GM23338 (cell line): ENCODE results near the gene CLEC11A. TPM values are rescaled to one million over a fixed set of nuclear protein-coding genes. Genes with fewer than 3 reads are reported as not detected.

Experiments
- ATAC-seq: fragments of 200-7000 bp; cut with Tn5 transposase; 3 replicates; pipeline ENCODE4 v1.9.1; 2020
- DNase-seq: peaks from one replicate; pipeline ENCODE4 v3.0.0-alpha.2; 2015; ENCODE audit warnings: low spot score
- H2AFZ ChIP-seq: fragments of 200-600 bp; sonication (generic); 2 replicates; pipeline ENCODE4 v1.8.0; 2016; ENCODE audit warnings: antibody characterized with exemption, mild to moderate bottlenecking, moderate library complexity
- H3F3A ChIP-seq: fragments of 200-600 bp; sonication (generic); replicated peaks from 2 replicates; pipeline ENCODE4 v1.8.0; 2017; ENCODE audit warnings: antibody characterized with exemption, mixed run types, low read depth
- H3K27ac ChIP-seq: fragments of 200-600 bp; sonication (generic); 2 replicates; pipeline ENCODE4 v1.6.1; 2016; ENCODE audit warnings: low read depth
- H3K27me3 ChIP-seq: fragments of 200-600 bp; sonication (generic); 2 replicates; pipeline ENCODE4 v1.8.0; 2016; ENCODE audit warnings: mild to moderate bottlenecking, mixed run types, moderate library complexity; ENCODE audit not compliant: insufficient read depth
- H3K36me3 ChIP-seq: fragments of 200-600 bp; sonication (generic); 2 replicates; pipeline ENCODE4 v1.8.0; 2016; ENCODE audit warnings: mild to moderate bottlenecking; ENCODE audit not compliant: insufficient read depth
- H3K4me1 ChIP-seq: fragments of 200-600 bp; sonication (generic); 2 replicates; pipeline ENCODE4 v1.8.0; 2016; ENCODE audit warnings: mild to moderate bottlenecking, moderate library complexity; ENCODE audit not compliant: insufficient read depth
- H3K4me2 ChIP-seq: fragments of 200-600 bp; sonication (generic); 2 replicates; pipeline ENCODE4 v1.7.1; 2017; ENCODE audit warnings: mixed run types
- H3K4me3 ChIP-seq: fragments of 200-600 bp; sonication (generic); 2 replicates; pipeline ENCODE4 v1.6.1; 2016; ENCODE audit warnings: mixed run types
- H3K79me2 ChIP-seq: fragments of 200-600 bp; sonication (generic); replicated peaks from 2 replicates; pipeline ENCODE4 v1.8.0; 2017; ENCODE audit warnings: mild to moderate bottlenecking; ENCODE audit not compliant: insufficient read depth
- H3K9me2 ChIP-seq: fragments of 200-600 bp; sonication (generic); 2 replicates; pipeline ENCODE4 v1.8.0; 2017; ENCODE audit not compliant: insufficient read depth
- H4K20me1 ChIP-seq: fragments of 200-600 bp; sonication (generic); replicated peaks from 2 replicates; pipeline ENCODE4 v1.8.0; 2017; ENCODE audit warnings: mild to moderate bottlenecking; ENCODE audit not compliant: insufficient read depth
- H3K27ac Mint-ChIP-seq: 2 replicates; pipeline ENCODE4 v1.8.0; 2020; ENCODE audit warnings: inconsistent platforms, mild to moderate bottlenecking, moderate library complexity, mixed read lengths
- H3K27me3 Mint-ChIP-seq: 3 replicates; pipeline ENCODE4 v1.8.0; 2022; ENCODE audit warnings: low read depth, mild to moderate bottlenecking, moderate library complexity, mixed read lengths, inconsistent platforms; ENCODE audit not compliant: insufficient read depth, poor library complexity
- H3K36me3 Mint-ChIP-seq: 3 replicates; pipeline ENCODE4 v1.8.0; 2021; ENCODE audit warnings: low read depth, mild to moderate bottlenecking, inconsistent platforms, moderate library complexity, mixed read lengths
- H3K4me1 Mint-ChIP-seq: 3 replicates; pipeline ENCODE4 v1.8.0; 2020; ENCODE audit warnings: mild to moderate bottlenecking, inconsistent platforms, mixed read lengths
- H3K4me3 Mint-ChIP-seq: 3 replicates; pipeline ENCODE4 v1.8.0; 2021; ENCODE audit warnings: moderate library complexity, mild to moderate bottlenecking, inconsistent platforms, mixed read lengths
- H3K9me3 Mint-ChIP-seq: 3 replicates; pipeline ENCODE4 v1.8.0; 2020; ENCODE audit warnings: moderate library complexity, mild to moderate bottlenecking, inconsistent platforms, mixed read lengths
- CREB1 ChIP-seq: fragments of 250-450 bp; sonication (Bioruptor Pico); IDR thresholded peaks from 2 replicates; pipeline ENCODE4 v1.5.0; 2020; ENCODE audit warnings: low read depth, mild to moderate bottlenecking, moderate library complexity
- EZH2 ChIP-seq: fragments of 200-600 bp; sonication (generic); IDR thresholded peaks from one replicate; pipeline ENCODE4 v1.8.0; 2017; ENCODE audit warnings: antibody characterized with exemption, mild to moderate bottlenecking, low read depth; ENCODE audit not compliant: unreplicated experiment
- EZH2phosphoT487 ChIP-seq: fragments of 200-600 bp; sonication (generic); IDR thresholded peaks from one replicate; pipeline ENCODE4 v1.8.1; 2018; ENCODE audit warnings: antibody characterized with exemption; ENCODE audit not compliant: unreplicated experiment
- JUNB ChIP-seq: IDR thresholded peaks from one replicate; pipeline ENCODE4 v1.6.1; 2016; ENCODE audit warnings: antibody characterized with exemption; ENCODE audit not compliant: unreplicated experiment
- NANOG ChIP-seq: IDR thresholded peaks from 2 replicates; pipeline ENCODE4 v1.6.1; 2016; ENCODE audit warnings: antibody characterized with exemption, borderline replicate concordance
- POLR2AphosphoS5 ChIP-seq: IDR thresholded peaks from 2 replicates; pipeline ENCODE4 v1.6.1; 2016; ENCODE audit warnings: antibody characterized with exemption, low read depth
- STAT1 ChIP-seq: IDR thresholded peaks from one replicate; pipeline ENCODE4 v1.6.1; 2016; ENCODE audit warnings: antibody characterized with exemption; ENCODE audit not compliant: unreplicated experiment
- ZNF114 ChIP-seq: fragments of 250-450 bp; sonication (Bioruptor Pico); IDR thresholded peaks from 2 replicates; pipeline ENCODE4 v1.5.0; 2020; ENCODE audit warnings: mild to moderate bottlenecking, moderate library complexity
- ZNF331 ChIP-seq: fragments of 250-450 bp; sonication (Bioruptor Pico); IDR thresholded peaks from 2 replicates; pipeline ENCODE4 v1.5.0; 2020; ENCODE audit warnings: low read depth, mild to moderate bottlenecking, moderate library complexity
- ZNF462 ChIP-seq: fragments of 250-450 bp; sonication (Bioruptor Pico); IDR thresholded peaks from 2 replicates; pipeline ENCODE4 v1.5.0; 2020; ENCODE audit warnings: mild to moderate bottlenecking, moderate library complexity
- polyA plus RNA-seq: library from polyadenylated mRNA; unstranded; fragments of >200 nt; fragmentation: Nextera tagmentation; extraction: Ambion mirVana; gene quantifications from 2 replicates; pipeline ENCODE4 v1.2.1, GENCODE V29; 2016
- total RNA-seq: library from RNA; depleted of rRNA; stranded (reverse); fragments of >200 nt; shearing (Covaris generic); gene quantifications from 2 replicates; pipeline ENCODE4 v1.2.3, GENCODE V29; 2014
- TF ChIP-seq, protein P1 (sequence below): IDR thresholded peaks from one replicate; pipeline ENCODE4 v1.6.1; 2018; ENCODE audit warnings: antibody characterized with exemption; ENCODE audit not compliant: unreplicated experiment
- TF ChIP-seq, protein P2 (sequence below): IDR thresholded peaks from 2 replicates; pipeline ENCODE4 v1.6.1; 2016; ENCODE audit warnings: antibody characterized with exemption

The CLEC11A gene
- total and polyA plus RNA-seq, 2 experiments from 2014 or later = 8.0 to 15.5 TPM

DNA sequence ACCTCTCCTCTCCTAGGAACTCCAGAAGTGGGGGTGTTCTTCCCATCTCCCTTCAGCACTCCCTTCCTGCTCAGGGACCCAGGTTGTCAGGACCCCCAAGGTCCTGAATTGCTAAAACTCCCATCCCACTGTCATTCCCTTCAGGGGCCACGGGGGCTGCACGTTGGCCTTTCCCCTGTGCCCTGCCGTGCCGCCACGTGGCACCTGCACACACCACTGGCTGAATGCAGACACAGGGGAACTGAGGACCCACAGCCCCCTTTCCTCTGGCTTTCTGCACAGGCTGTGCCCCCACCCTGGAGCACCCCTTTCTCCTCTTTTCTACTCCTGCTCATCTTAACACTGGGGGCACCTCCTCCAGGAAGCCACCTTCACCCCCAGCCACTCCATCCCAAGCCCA is 12.6 kb upstream of the CLEC11A start (continued):
- TF ChIP-seq ZNF462 (no peak), EZH2phosphoT487 (no peak)

DNA sequence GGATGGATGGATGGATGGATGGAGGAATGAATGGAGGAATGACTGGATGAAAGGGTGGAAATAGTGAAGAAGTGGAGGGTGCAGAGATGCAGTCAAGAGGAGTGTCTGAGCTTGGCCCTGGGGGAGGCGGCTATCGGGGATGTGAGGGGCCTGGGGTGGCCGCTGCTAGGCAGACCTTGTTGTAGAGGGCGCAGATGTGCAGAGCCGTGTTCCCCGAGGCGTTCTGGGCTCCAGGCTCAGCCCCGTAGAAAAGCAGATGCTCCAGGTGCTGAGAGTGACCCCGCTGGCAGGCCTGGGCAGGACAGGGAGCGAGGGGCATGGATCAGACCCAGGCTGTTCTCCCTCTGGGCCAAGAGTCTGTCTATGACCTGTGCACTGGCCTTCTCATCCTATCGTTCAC is 12.0 kb upstream of the CLEC11A start:
- H3K36me3 ChIP-seq = no peaks in the 10 kb centered on the region
- peaks cover 99% of the 10 kb centered on the region for H3K9me3 Mint-ChIP-seq
- H3K4me3 ChIP-seq = no peak overlapping the region
- H3K79me2 ChIP-seq = no peaks in the 10 kb centered on the region
- no peak overlapping the region for H3K4me2 ChIP-seq
- H3K27ac Mint-ChIP-seq = no peak overlapping the region
- no peak overlapping the region for H3K4me3 Mint-ChIP-seq
- no peak overlapping the region for H3K27ac ChIP-seq
- ATAC-seq (no peak), DNase-seq (no peak)
- no peaks in the 10 kb centered on the region; the same call in 1 of the 2 replicates for H4K20me1 ChIP-seq
- TF ChIP-seq NANOG (no peak), STAT1 (no peak), POLR2AphosphoS5 (no peak), ZNF331 (CRISPR knock-in tag) (no peak), JUNB (no peak), EZH2 (no peak), ZNF114 (CRISPR knock-in tag) (no peak), CREB1 (CRISPR knock-in tag) (no peak)
- TF ChIP-seq, protein P1, sequence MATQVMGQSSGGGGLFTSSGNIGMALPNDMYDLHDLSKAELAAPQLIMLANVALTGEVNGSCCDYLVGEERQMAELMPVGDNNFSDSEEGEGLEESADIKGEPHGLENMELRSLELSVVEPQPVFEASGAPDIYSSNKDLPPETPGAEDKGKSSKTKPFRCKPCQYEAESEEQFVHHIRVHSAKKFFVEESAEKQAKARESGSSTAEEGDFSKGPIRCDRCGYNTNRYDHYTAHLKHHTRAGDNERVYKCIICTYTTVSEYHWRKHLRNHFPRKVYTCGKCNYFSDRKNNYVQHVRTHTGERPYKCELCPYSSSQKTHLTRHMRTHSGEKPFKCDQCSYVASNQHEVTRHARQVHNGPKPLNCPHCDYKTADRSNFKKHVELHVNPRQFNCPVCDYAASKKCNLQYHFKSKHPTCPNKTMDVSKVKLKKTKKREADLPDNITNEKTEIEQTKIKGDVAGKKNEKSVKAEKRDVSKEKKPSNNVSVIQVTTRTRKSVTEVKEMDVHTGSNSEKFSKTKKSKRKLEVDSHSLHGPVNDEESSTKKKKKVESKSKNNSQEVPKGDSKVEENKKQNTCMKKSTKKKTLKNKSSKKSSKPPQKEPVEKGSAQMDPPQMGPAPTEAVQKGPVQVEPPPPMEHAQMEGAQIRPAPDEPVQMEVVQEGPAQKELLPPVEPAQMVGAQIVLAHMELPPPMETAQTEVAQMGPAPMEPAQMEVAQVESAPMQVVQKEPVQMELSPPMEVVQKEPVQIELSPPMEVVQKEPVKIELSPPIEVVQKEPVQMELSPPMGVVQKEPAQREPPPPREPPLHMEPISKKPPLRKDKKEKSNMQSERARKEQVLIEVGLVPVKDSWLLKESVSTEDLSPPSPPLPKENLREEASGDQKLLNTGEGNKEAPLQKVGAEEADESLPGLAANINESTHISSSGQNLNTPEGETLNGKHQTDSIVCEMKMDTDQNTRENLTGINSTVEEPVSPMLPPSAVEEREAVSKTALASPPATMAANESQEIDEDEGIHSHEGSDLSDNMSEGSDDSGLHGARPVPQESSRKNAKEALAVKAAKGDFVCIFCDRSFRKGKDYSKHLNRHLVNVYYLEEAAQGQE = no peak
- TF ChIP-seq, protein P2, sequence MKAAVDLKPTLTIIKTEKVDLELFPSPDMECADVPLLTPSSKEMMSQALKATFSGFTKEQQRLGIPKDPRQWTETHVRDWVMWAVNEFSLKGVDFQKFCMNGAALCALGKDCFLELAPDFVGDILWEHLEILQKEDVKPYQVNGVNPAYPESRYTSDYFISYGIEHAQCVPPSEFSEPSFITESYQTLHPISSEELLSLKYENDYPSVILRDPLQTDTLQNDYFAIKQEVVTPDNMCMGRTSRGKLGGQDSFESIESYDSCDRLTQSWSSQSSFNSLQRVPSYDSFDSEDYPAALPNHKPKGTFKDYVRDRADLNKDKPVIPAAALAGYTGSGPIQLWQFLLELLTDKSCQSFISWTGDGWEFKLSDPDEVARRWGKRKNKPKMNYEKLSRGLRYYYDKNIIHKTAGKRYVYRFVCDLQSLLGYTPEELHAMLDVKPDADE = no peak
- no peak overlapping the region for H2AFZ ChIP-seq
- H3K9me2 ChIP-seq = no peaks in the 10 kb centered on the region
- peaks cover 14% of the 10 kb centered on the region for H3K27me3 Mint-ChIP-seq
- no peaks in the 10 kb centered on the region for H3K4me1 ChIP-seq
- H3K4me1 Mint-ChIP-seq = no peaks in the 10 kb centered on the region
- H3K36me3 Mint-ChIP-seq = peaks cover 56% of the 10 kb centered on the region
- no peaks in the 10 kb centered on the region for H3F3A ChIP-seq
- no peaks in the 10 kb centered on the region for H3K27me3 ChIP-seq
